GM06990 (cell line): ENCODE data around the gene PPP6R1.

Source experiments
- DNase-seq: peaks from one replicate; pipeline ENCODE4 v3.0.0-alpha.2; 2011; ENCODE audit not compliant: insufficient read length; ENCODE audit errors: extremely low read depth
- H3K27me3 ChIP-seq: replicated peaks from 2 replicates; pipeline ENCODE4 v1.6.0; 2011; ENCODE audit warnings: low read length; ENCODE audit not compliant: control insufficient read depth, insufficient read depth
- H3K36me3 ChIP-seq: 2 replicates; pipeline ENCODE4 v1.5.1; 2011; ENCODE audit warnings: low read length; ENCODE audit not compliant: control insufficient read depth, insufficient read depth
- H3K4me3 ChIP-seq: replicated peaks from 2 replicates; pipeline ENCODE4 v1.5.1; 2011; ENCODE audit warnings: low read depth, mild to moderate bottlenecking, control low read depth, low read length
- CTCF ChIP-seq: IDR thresholded peaks from 2 replicates; pipeline ENCODE4 v1.5.1; 2011; ENCODE audit warnings: low read length, control low read depth, mild to moderate bottlenecking, inconsistent platforms; ENCODE audit not compliant: insufficient read depth, poor library complexity, severe bottlenecking

Gene PPP6R1

GRCh38 chr19:55285229-55285890, 26.5 kb upstream of the PPP6R1 start:
- H3K4me3 ChIP-seq = no peak overlapping the region
- DNase-seq = no peak
- no peaks in the 10 kb centered on the region for H3K27me3 ChIP-seq
- no peaks in the 10 kb centered on the region for H3K36me3 ChIP-seq
- no peak for TF ChIP-seq CTCF

DNA sequence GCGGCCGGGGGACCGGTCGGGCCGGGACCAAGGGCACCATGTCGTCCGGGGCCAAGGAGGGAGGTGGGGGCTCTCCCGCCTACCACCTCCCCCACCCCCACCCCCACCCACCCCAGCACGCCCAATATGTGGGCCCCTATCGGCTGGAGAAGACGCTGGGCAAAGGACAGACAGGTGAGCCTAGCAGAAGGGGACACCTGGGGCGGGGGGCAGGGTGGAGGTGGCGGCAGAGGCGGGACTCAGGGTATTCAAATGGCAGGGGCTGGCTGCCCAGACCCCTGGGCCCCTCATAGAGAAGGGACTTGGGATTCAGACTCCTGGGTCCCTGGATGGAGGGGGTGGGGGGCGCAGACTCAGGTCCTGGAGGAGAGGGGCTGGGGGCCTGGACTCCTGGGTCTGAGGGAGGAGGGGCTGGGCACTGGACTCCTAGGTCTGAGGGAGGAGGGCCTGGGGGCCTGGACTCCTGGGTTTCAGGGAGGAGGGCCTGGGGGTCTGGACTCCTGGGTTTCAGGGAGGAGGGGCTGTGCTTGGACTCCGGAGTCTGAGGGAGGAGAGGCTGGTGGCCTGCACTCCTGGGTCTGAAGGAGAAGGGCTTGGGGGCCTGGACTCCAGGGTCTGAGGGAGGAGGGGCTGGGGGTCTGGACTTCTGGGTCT, 25.7 kb upstream of the PPP6R1 start:
- H3K36me3 ChIP-seq = no peaks in the 10 kb centered on the region
- TF ChIP-seq CTCF = no peak
- no peaks in the 10 kb centered on the region for H3K27me3 ChIP-seq
- DNase-seq = no peak
- no peak overlapping the region for H3K4me3 ChIP-seq

- H3K27me3 ChIP-seq = no peaks in the 10 kb centered on the region
- no peak for DNase-seq
- TF ChIP-seq CTCF = no peak
- no peak within 1 kb of the TSS for H3K4me3 ChIP-seq
- H3K36me3 ChIP-seq = no peaks in the 10 kb centered on the region
Measured at GRCh38 chr19:55283548-55284377, 24.9 kb upstream of the PPP6R1 start, which contains the start of gene BRSK1. TSS of gene BRSK1 (plus strand) at chr19:55283997. CDS start at chr19:55284443, 446 bp downstream.

GRCh38 chr19:55279770-55280643, 21.2 kb upstream of the PPP6R1 start, which contains the start of gene HSPBP1:
TSS of gene HSPBP1 (minus strand) at chr19:55280110. CDS start at chr19:55279608, 502 bp downstream.
- Histone ChIP-seq H3K27me3 (no peaks in the 10 kb centered on the region), H3K4me3 (peak within 1 kb of the TSS; percentile 83), H3K36me3 (no peaks in the 10 kb centered on the region; the same call in 1 of the 2 replicates)
- DNase-seq = peak; percentile 98
- no peak for TF ChIP-seq CTCF

GRCh38 chr19:55279340-55279739, 20.5 kb upstream of the PPP6R1 start:
- no peak for TF ChIP-seq CTCF
- peak overlapping the region; percentile 83 for H3K4me3 ChIP-seq
- DNase-seq = no peak
- no peaks in the 10 kb centered on the region for H3K27me3 ChIP-seq
- no peaks in the 10 kb centered on the region; the same call in 1 of the 2 replicates for H3K36me3 ChIP-seq
